HT1080 (cell line): ENCODE data around the gene ZXDC. TPM values are rescaled to one million over a fixed set of nuclear protein-coding genes. Genes with fewer than 3 reads are reported as not detected.

Experiments
- DNase-seq: peaks from one replicate; pipeline ENCODE4 v3.0.0-alpha.2; 2015; ENCODE audit warnings: low read depth
- total RNA-seq: library from RNA; depleted of rRNA; stranded (reverse); fragments of >200 nt; shearing (Covaris generic); gene quantifications from 2 replicates; pipeline ENCODE4 v1.2.3, GENCODE V29; 2014

Gene ZXDC
- total RNA-seq, 1 experiment from 2014 or later = 31.7 TPM

DNA sequence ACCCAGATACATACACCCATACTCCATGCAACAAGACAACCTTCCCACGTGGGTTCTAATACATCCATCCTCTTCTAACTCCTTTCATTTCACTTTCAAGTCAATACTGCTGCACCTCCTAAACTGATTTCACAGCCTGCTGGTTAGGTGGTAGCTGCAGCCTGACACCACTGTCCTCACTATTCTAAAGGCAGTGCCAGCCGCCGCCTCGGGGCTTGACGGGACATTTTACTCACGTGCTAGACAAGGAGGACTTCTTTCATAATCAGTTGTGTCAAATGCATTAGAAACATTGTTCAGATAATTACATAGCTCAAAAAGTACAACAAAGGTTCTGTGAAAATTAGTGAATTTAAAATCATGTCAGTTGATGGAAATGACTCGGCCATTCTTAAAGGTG is 35.6 kb upstream of the ZXDC start:
- no peak for DNase-seq

DNA sequence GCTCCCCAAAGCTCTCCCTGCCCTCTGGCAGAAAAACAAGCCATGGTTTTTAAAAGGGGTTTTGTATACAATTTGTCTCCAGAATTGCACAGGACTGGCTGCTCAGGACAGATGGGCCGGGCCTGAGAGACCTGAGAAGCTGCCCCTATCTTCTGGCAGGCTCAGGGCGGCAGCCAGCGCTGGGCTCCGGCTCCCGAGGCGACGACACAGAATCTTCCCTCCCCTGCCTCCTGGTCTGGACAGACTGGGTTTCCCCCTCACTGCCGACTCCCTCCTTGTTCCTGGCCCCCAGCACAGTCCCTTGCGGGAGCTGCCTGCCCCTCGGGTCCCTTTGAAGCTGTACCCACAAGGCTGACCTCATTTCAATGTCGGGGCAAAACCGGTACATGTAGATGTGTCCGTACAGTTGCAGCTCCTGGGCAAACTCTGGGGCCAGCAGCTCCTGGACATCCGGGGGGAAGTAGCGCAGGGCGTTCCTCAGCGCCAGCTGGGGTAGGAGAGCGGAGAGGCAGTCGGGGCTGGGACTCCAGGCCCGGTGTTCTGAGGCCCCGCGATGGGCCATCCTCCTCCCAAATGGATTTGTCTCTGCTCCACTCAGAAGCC is 34.7 kb upstream of the ZXDC start:
- DNase-seq = no peak

DNA sequence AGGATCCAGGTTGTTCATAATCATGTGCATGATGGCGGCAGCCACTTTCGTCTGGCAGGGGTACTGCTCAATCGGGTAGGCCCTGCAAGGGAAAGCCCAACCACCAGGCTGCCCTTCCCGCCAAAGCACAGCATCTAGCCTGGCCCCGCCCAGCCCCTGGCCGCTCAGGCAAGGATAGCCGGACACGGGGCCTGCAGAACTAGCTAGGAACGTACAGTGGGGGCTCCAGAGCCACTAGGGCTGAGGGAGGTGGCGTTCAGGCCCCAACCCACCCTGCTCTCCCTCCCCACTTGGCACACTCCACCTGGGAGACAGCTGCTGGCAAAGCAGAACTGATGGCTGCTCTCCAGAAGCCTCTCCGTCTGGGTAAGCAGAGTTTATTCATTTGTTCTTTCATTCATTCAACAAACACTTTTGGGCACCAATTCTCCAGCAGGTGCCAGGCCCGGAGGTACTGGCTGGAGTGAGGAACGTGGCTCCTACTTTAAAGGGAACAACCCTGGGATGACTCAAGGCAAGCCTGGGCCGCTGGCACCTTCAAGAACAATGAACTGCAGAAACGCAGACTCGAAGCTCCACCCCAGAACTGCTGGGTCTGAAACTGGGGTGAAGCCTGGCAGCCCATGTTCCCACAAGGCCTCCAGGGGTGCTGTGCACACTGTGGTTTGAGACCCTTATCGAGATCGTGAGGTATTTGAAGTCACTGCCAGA is 34.1 kb upstream of the ZXDC start:
- no peak for DNase-seq

DNA sequence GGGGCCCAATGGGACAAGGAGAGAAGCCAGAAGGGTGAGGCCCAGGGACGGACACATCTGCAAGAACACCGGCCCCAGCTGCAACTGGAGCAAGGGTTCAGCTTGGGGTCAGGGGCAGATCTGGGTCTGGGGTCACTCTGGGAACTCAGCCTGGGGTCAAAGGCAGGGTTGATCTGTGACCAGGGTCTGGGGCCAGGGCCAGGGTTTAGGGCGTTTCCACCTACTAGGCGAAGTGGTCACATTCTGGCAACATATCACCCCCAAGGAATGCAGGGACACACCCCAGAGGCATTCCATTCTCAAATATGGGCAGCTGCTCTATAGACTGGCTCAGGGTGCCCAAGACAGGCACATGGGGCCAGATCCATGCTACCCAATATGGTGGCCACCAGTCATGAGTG is 32.9 kb upstream of the ZXDC start:
- peak; percentile 48 for DNase-seq

DNA sequence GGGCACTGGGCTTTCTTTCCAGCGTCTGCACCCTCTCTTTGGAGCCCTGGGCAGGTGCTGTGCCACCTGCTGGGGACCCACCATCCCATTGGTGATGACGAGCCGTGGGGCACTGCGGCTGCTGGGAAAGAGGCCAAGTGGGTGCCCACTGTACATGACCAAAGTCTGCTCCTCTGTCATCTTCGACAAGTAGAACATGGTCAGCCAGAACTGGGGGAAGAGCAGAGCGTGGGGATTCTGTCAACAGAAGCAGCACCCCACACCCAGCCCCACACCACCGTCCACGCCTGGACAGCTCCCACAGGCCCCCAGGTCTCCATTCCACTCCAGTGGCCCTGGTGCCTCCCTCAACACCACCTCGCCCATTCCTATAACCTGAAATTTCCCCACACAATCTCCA is 32.2 kb upstream of the ZXDC start:
- DNase-seq = no peak

DNA sequence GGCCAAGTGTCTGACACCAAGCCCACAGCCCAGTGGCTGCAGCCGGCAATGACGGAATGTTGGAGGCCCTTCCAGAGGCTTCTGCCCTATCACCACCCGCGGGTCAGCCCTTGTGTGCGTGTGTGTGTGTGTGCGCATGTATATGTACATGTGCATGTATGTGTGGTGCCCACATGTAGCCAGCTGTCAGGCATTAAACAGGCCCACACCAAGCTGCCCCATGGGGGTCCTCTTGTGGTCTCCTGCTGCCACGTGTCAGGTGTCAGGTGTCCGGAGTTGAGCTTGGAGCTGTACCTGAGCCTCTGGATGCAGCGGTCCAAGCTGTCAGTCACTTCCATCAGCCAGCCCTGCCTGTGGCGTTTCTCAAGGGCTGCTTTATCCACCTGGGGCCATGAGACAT is 28.0 kb upstream of the ZXDC start:
- no peak for DNase-seq

DNA sequence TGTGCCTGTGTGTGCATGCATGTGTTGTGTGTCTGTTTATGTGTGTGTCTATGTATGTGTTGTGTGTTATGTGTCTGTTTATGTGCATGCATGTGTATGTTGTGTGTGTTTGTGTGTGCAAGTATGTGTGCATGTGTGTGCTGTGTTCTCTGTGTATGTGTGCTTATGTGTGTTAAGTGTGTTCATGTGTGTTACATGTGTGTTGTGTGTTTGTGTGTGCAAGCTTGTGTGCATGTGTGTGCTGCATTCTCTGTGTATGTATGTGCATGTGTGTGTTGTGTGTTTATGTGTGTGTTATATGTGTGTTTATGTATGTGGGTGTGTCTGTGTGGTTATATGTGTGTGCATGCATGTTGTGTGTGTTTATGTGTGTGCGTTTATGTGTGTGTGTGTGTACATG is 27.0 kb upstream of the ZXDC start:
- no peak for DNase-seq

DNA sequence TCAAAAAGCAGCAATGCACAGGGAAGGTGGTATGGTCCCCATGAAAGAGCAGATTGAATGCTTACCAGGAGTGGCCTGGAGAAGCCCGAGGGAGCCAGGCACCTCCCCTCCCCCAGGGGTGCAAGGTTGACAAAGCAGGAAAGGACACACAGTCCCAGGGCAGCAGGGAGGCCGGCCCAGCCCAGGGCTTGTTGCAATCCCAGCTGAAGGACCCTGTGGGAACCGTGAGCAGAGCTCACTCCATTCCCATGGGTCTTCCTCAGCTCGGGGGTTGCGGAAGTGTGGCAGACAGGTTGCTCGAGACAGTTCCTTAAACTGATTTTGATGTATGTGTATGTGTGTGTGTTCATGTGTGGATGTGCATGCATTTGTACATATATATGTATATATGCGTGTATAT is 26.0 kb upstream of the ZXDC start:
- no peak for DNase-seq

DNA sequence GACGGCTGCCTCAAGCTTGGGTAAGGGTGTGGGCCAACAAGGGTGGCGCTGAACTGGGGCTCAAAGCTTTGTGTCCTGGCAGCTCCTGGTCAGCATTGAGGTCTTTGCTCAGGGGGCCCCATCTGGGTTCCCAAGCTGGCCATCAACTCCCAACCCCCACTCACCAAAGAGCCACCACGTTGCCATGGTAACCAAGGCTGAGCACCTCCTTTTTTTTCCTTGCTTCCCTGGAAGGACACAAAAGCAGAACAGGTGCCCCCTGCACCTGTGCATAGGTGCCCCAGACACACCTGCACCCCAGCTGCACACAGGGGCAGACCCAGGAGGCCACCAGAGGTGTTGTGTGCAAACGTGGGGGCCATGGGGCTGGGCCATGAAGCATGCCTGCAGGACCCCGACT is 25.4 kb upstream of the ZXDC start:
- no peak for DNase-seq

DNA sequence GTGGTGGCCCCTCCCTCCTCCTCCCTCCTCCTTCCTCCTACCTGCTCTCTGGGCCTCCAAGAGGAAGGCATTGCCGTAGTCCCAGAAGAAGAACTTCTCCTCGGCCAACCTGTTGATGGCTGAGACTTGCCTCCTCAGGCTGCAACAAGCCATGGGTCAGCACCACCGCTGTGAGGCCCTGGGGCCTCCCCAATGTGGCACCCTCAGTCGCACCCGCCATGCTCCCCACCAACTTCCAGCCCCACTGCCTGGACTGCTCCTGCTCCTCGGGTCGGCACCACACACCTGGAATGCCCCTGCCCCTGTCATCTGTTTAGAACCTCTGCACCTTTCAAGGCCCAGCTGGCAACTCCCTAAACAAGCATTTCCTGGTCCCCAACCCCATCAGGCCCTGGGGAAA is 24.3 kb upstream of the ZXDC start:
- DNase-seq = no peak

DNA sequence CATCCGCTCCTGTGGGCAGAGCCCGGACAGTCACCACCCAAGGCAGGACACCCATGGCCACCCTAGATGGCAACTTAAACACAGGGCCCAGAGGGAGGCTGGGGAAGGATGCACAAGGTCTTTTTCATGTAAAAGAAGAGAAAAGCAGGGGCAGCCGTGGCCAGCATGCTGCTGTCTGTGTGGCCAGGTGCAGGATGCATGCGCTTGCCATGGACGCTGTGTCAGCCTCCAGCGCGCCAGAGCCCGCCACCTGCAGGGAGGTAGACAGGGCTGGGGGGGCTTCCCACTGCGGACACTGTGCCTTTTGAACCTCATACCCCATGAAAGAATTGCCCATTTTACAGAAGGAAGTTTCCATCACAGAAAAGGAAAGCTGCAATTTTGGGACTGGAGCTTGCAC is 23.7 kb upstream of the ZXDC start:
- DNase-seq = no peak

DNA sequence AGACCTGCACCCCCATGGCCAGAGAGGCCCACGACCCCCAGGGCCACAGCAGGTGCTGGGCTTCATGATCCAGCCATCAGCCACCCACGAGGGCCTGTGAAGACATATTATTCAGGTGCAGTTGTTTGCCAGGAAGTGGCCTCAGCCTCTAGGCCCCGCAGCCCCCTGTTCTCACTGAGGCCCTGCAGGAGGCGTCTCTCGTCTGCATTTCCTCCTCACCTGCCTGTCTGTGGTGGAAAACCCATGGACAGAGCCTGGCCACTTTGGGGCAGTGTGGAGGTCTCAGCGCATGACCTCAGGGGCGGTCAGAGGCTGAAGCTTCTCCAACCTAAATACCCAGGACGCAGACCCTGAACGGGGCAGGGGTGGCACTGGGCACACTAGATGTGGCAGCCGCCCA is 23.2 kb upstream of the ZXDC start:
- DNase-seq = no peak

DNA sequence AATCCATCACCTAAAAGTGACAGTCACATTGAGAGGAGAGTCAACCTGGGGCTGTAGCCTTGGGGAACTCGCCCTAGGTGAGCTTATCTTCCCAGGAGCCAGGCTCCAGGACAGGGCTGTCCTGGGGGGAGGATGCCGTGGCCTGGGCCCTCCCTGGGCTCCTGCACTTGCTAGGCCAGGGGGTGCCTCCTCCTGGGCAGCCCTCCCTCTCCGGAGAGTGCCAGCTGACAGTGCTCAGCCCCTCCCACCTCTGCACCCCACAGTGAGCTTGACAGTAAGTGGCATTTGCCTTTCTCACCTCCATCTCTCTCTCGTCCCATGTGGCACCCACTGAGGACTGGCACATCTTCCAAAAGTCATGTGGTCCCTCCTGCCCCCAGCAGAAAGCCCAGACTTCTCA is 22.8 kb upstream of the ZXDC start:
- DNase-seq = no peak

DNA sequence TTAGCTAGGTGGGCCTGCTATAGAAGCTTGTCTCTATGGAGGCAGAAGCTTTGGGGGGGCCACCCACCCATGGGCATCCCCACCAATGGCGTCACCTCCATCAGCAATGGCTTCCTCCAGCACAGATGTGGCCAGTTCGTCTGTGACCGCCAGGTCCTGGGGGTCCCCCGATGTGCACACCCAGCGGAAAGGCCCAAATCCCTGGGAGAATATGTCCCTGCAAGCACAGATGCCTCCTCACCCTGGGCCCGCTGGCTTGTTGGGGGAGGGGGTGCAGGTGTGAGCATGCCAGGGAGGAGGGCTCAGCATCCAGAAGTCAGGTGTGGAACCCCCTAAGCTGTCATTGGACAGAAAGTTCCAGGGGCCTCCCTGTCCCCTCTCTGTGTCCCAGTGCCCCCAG is 22.3 kb upstream of the ZXDC start:
- DNase-seq = no peak

DNA sequence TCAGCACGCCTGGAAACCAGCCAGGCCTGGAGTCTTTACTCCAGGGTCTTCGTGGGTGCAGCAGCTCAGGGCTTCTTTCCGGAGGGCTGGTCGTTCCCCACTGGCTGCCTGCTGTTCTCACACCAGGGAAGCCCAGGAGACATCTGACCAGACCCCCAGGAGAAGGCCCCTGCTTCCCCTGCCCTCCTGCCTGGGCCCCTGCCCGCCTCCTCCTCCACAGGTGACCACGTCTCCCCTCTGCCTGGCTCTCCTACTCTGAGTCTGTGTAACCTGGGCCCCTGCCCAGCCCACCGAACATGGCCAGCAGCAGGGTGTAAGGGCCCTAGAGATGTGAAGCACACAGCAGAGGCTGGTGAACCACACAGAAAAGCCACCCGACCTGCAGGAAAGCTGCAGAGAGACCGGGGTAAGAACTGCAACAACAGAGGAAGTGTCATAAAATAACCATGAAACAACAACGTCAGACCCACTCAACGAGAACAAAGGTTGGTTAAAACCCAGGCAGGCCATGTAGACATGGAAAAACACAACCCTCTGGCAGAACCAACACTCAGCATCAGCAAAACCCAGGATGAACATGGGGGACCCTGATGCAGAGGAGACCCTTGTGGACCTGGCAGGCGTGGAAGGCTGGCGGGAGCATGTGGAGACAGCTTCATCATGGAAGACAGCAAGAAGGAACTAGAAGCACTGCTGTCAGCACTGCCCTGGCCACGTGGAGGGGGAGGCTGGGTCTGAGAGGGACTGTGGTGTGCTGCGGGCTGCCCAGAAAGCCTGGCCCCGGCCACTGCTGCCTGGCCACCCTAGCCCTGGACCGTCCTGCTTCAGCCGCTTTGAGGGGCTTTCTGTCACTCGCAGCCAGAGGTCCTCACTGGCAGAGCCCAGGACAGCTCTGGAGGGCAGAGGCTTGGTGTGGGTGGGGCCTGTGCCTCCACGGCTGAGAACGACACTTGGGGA is 21.5 kb upstream of the ZXDC start:
- no peak for DNase-seq

DNA sequence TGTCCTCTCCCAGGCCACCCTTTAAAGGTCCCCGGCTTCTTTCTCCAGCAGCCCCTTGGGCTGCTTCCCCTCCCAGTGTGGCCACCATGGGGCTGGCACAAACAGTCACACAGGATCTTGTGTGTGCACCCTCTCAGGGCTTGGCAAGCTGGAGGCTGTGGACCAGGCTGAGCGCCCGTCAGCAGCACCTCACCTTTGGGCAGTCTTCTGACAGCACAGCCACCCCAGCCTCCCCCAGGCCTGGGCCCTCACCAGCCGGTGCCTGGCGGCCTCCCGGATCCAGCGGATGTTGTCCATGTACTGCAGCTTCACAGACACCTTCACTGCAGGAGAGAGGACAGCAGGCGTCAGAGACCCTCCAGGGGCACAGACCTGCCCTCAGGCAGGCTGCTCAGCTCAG is 20.1 kb upstream of the ZXDC start:
- DNase-seq = no peak

DNA sequence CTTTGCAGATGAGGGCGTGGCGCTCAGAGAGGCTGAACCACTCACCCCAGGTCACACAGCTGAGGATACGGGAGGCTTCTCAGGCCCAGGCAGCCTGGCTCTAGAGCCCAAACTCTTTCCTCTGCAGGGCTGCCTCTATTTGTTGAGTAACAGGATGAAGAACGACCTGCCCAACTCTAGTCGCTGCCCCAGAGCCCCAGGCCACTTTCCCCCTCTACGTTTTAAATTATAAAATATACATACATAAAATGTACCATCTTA is 19.2 kb upstream of the ZXDC start:
- DNase-seq = no peak

DNA sequence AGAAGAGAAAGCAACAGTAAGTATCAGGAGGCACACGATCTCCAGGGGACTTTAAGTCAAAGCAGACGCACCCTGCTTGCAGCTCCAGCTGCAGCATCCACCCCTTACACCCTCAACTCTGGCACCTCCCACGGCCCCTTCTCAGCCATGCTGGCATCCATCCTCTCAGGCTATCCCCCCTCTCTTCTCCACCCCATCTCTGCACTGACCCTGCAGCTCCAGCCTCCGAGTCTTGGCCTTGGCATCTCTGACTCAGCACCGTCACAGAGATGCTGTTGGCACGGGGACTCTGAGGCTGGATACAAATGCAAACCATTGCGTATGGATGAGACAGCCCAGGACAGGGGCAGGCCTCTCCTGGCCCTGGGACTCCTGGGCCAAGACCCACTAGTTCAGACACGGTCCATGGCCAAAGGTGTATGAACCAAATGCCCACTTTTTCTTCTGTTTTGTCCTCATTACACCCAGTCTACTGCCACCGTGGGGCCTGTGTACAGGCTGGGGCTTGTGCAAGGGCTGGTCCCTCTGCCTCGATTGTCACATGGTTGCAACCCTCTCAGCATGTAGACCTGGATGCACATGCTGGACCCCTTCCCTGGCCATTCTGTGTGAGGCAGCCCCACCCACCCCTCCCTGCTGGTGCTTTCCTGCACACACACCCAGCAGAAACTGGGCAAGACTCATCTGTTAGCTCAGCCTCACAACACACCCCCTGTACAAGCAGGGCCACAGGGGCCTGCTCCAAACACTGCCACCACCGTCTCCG is 18.7 kb upstream of the ZXDC start:
- DNase-seq = no peak

DNA sequence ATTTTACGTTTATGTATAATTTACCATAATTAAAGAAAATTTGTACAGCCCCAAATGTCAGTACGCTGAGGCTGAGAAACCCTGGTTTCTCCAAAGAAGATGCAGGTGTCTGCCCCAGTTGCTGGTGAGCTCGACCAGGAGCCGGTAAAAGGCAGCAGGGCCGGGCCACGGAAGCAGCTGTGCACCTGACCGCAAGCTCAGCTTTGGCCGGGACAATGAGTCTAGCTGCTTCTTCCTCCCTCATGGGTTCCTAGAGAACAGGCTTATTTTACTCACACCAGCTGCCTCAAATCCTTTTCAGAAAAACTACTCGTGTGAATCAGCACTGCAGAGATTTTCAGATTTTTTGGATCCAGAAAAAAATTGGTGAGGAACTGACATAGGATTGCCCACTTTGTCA is 18.0 kb upstream of the ZXDC start:
- DNase-seq = peak; percentile 59

DNA sequence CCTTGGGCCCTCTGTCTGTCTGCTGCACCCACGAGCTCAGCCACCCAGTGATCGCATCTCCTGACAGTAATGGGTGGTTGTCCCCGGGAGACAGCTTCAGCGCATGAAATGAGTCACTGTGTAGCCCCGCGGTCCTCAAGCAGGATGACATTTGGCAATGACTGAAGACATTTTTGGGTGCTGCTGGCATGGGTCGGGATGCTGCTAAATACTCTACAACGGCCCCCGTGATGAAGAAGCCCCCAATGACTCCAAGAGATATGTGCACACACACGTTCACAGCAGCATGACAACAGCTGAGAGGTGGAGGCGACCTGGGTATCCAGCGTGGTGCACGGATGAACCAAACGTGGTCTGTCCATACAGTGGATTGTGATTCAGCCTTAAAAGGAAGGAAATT is 17.4 kb upstream of the ZXDC start:
- DNase-seq = no peak

DNA sequence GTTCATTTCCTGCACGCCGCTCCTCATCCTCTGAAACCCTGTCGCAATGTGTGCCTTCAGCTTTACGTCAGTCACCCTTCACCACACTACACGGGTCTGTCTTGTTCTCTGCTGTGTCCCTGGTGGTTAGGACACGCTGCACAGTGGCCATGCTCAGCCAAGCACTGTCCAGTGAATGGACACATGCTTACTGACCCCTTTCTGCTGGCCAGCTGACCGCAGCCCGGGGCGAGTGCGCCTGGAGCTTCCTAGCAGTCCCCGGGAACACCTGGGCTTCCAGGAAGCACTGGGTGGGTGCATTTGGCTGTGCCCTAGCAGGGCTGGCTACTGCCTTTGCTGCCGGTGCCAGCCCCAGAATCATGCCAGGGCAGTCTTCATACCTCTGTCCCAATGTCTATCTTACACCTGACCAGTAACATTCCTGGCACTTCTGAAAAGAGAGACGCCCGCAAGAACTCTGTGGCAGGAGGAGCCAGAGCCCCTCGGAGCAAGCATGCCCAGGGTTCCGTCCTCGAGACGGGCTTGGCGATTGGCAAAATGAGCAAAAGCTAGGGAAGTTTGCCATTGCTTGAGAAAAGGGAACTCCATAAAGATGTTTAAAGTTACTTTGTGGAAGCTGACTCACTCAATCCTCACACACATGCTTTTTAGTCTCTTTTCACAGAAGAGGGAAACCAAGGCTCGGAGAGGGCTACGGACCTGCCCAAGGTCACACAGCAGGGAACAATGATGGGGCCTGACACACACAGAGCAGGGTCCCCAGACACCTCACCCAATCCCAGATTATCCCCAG is 15.7 kb upstream of the ZXDC start:
- DNase-seq = no peak
